Hematopoietic multipotent progenitor cell (in vitro differentiated cells): ENCODE data around the gene PNPLA2. TPM values are rescaled to one million over a fixed set of nuclear protein-coding genes. Genes with fewer than 3 reads are reported as not detected.

Experiments
- DNase-seq, 3 donors: peaks; one replicate each; pipeline ENCODE4 v3.0.0-alpha.2; 2011 to 2015; ENCODE audit warnings: low read depth in 2 of 3, low spot score in 2 of 3
- total RNA-seq: library from RNA; depleted of rRNA; stranded (reverse); fragments of >200 nt; gene quantifications from one replicate; pipeline ENCODE4 v1.2.3, GENCODE V29; 2012

PNPLA2 gene
- total RNA-seq, 1 donor, result 107 TPM

- DNase-seq, result peak in 2 of 3 donors; percentile 48 to 65
Observed at GRCh38 chr11:783581-784015, 35.1 kb upstream of the PNPLA2 start.

GRCh38 chr11:786235-787083, 32.3 kb upstream of the PNPLA2 start:
- DNase-seq, result no peak

GRCh38 chr11:787084-787675, 31.5 kb upstream of the PNPLA2 start:
- no peak for DNase-seq

GRCh38 chr11:788009-788640, 30.6 kb upstream of the PNPLA2 start:
- DNase-seq, result no peak

- DNase-seq, result no peak
Observed at GRCh38 chr11:788953-789940, 29.5 kb upstream of the PNPLA2 start.

GRCh38 chr11:789943-790342, 28.8 kb upstream of the PNPLA2 start, which contains the start of gene CEND1:
Gene CEND1 (minus strand): TSS chr11:790090. CDS start chr11:788576, 1,514 bp downstream.
- peak in 1 of 3 donors; percentile 29 for DNase-seq

GRCh38 chr11:790721-791564, 27.8 kb upstream of the PNPLA2 start:
- no peak for DNase-seq

- DNase-seq, result no peak
Observed at GRCh38 chr11:791658-792534, 26.8 kb upstream of the PNPLA2 start.

- no peak for DNase-seq
Observed at GRCh38 chr11:792535-792821, 26.2 kb upstream of the PNPLA2 start.

- DNase-seq, result no peak
Observed at GRCh38 chr11:792873-793272, 25.8 kb upstream of the PNPLA2 start.

GRCh38 chr11:793556-793955, 25.2 kb upstream of the PNPLA2 start:
- DNase-seq, result no peak

GRCh38 chr11:794013-794765, 24.5 kb upstream of the PNPLA2 start:
- no peak for DNase-seq

GRCh38 chr11:794766-795633, 23.7 kb upstream of the PNPLA2 start:
- no peak for DNase-seq

- peak; percentile 58 to 91 (median 85) for DNase-seq
Observed at GRCh38 chr11:795634-796564, 22.8 kb upstream of the PNPLA2 start.

GRCh38 chr11:796565-797295, 22.0 kb upstream of the PNPLA2 start:
- no peak for DNase-seq
